ENCODE measurements around the gene ADAP1. TPM values are rescaled to one million over a fixed set of nuclear protein-coding genes. Genes with fewer than 3 reads are reported as not detected.

The ADAP1 gene
- total RNA-seq, 2 experiments from 2014 or later = 6.8 to 7.2 TPM

- H3K9me3 Mint-ChIP-seq = no peaks in the 10 kb centered on the region
- Histone ChIP-seq H3K4me1 (ENCODE audit: insufficient read depth, low read length) (peaks cover 6% of the 10 kb centered on the region), H3K27ac (ENCODE audit: low read depth in 1 of 2, low read length in 2 of 2) (no peak overlapping the region), H3K27me3 (ENCODE audit: control insufficient read depth in 1 of 2, insufficient read depth in 2 of 2, low read length in 2 of 2) (no peaks in the 10 kb centered on the region), H3K4me3 (ENCODE audit: low read length) (no peak overlapping the region), H3K9me3 (ENCODE audit: control insufficient read depth in 1 of 2, insufficient read depth in 1 of 2, low read length in 2 of 2) (no peaks in the 10 kb centered on the region), H3K36me3 (ENCODE audit: insufficient read depth, low read length) (peaks cover 18% of the 10 kb centered on the region)
- ATAC-seq (ENCODE audit: poor library complexity) = no peak
- no peak for TF ChIP-seq CTCF (IDR thresholded peaks at IDR 0.05)
- no peak overlapping the region for H3K27ac Mint-ChIP-seq
- ChIA-PET POLR2A (no interaction called here), CTCF (no interaction called here)
- peaks cover 9% of the 10 kb centered on the region for H3K27me3 Mint-ChIP-seq
- H3K36me3 Mint-ChIP-seq (ENCODE audit: low read depth) = peaks cover 20% of the 10 kb centered on the region
- no peak overlapping the region for H3K4me3 Mint-ChIP-seq
- DNase-seq = no peak
- no peaks in the 10 kb centered on the region for H3K4me1 Mint-ChIP-seq (ENCODE audit: low read depth)
- intact Hi-C loops (cut with DNase I, micrococcal nuclease) = no loop called here
Observed at GRCh38 chr7:901041-901387, 53.5 kb downstream of the ADAP1 start.

GRCh38 chr7:900331-901040 is 54.0 kb downstream of the ADAP1 start:
- no peaks in the 10 kb centered on the region for H3K9me3 ChIP-seq (ENCODE audit: control insufficient read depth in 1 of 2, insufficient read depth in 1 of 2, low read length in 2 of 2)
- H3K27me3 Mint-ChIP-seq = peaks cover 9% of the 10 kb centered on the region
- intact Hi-C loops (cut with DNase I, micrococcal nuclease) = no loop called here

GRCh38 chr7:899806-900205 is 54.7 kb downstream of the ADAP1 start:
- Histone ChIP-seq H3K4me1 (ENCODE audit: insufficient read depth, low read length) (peaks cover 6% of the 10 kb centered on the region), H3K27me3 (ENCODE audit: control insufficient read depth in 1 of 2, insufficient read depth in 2 of 2, low read length in 2 of 2) (no peaks in the 10 kb centered on the region), H3K36me3 (ENCODE audit: insufficient read depth, low read length) (peaks cover 29% of the 10 kb centered on the region), H3K4me3 (ENCODE audit: low read length) (no peak overlapping the region), H3K9me3 (ENCODE audit: control insufficient read depth in 1 of 2, insufficient read depth in 1 of 2, low read length in 2 of 2) (no peaks in the 10 kb centered on the region), H3K27ac (ENCODE audit: low read depth in 1 of 2, low read length in 2 of 2) (no peak overlapping the region)
- POLR2A ChIA-PET = interaction anchor here (0.6 kb wide), 1 partner anchor 466 kb away, joined by 3 read pairs; no protein-coding TSS in a partner anchor
- H3K4me3 Mint-ChIP-seq = no peak overlapping the region
- H3K4me1 Mint-ChIP-seq (ENCODE audit: low read depth) = no peaks in the 10 kb centered on the region
- H3K36me3 Mint-ChIP-seq (ENCODE audit: low read depth) = peaks cover 28% of the 10 kb centered on the region
- H3K27ac Mint-ChIP-seq = no peak overlapping the region
- no peaks in the 10 kb centered on the region for H3K9me3 Mint-ChIP-seq
- TF ChIP-seq CTCF (IDR thresholded peaks at IDR 0.05) = no peak
- DNase-seq (no peak), ATAC-seq (ENCODE audit: poor library complexity) (no peak)
- intact Hi-C loops (cut with DNase I, micrococcal nuclease) = no loop called here
- peaks cover 9% of the 10 kb centered on the region for H3K27me3 Mint-ChIP-seq
- CTCF ChIA-PET = no interaction called here

More at GRCh38 chr7:900331-901040, 54.0 kb downstream of the ADAP1 start:
- Histone ChIP-seq H3K27ac (ENCODE audit: low read depth in 1 of 2, low read length in 2 of 2) (no peak overlapping the region), H3K4me1 (ENCODE audit: insufficient read depth, low read length) (peaks cover 6% of the 10 kb centered on the region), H3K4me3 (ENCODE audit: low read length) (no peak overlapping the region), H3K36me3 (ENCODE audit: insufficient read depth, low read length) (peaks cover 23% of the 10 kb centered on the region), H3K27me3 (ENCODE audit: control insufficient read depth in 1 of 2, insufficient read depth in 2 of 2, low read length in 2 of 2) (no peaks in the 10 kb centered on the region)
- CTCF ChIA-PET = no interaction called here
- Mint-ChIP-seq H3K36me3 (ENCODE audit: low read depth) (peaks cover 23% of the 10 kb centered on the region), H3K27ac (no peak overlapping the region), H3K4me3 (no peak overlapping the region), H3K4me1 (ENCODE audit: low read depth) (no peaks in the 10 kb centered on the region), H3K9me3 (no peaks in the 10 kb centered on the region)
- POLR2A ChIA-PET = no interaction called here
- TF ChIP-seq CTCF (IDR thresholded peaks at IDR 0.05) = no peak
- ATAC-seq (ENCODE audit: poor library complexity) = no peak
- DNase-seq = no peak
